H1 (cell line): ENCODE measurements around the gene TBX15. TPM values are rescaled to one million over a fixed set of nuclear protein-coding genes. Genes with fewer than 3 reads are reported as not detected.

Experiments used
- ATF3 ChIP-seq: IDR thresholded peaks from 2 replicates; pipeline ENCODE4 v1.6.1; 2011; ENCODE audit warnings: low read depth, mild to moderate bottlenecking, low read length; ENCODE audit not compliant: insufficient read depth
- CTCF ChIP-seq, 3 experiments: IDR thresholded peaks; 1 replicate in 2 of 3; 2 replicates in 1 of 3; pipeline versions ENCODE4 v1.5.1 to v1.6.1; 2011; ENCODE audit warnings: low read length in 3 of 3, mild to moderate bottlenecking in 3 of 3, inconsistent platforms in 2 of 3, low read depth in 1 of 3, moderate library complexity in 1 of 3; ENCODE audit not compliant: insufficient read depth in 1 of 3; ENCODE audit errors: control extremely low read depth in 1 of 3
- KDM1A ChIP-seq: fragments of 200-600, 300-600 bp; sonication (generic); IDR thresholded peaks from 2 replicates; pipeline ENCODE4 v1.7.1; 2016; ENCODE audit warnings: mild to moderate bottlenecking, low read length, borderline replicate concordance
- polyA plus RNA-seq, 7 experiments: library from polyadenylated mRNA; depleted of rRNA in 3 of 7; stranded (reverse) in 5 of 7; unstranded in 2 of 7; fragments of >200 nt in 5 of 7; fragments of 200-250 nt in 2 of 7; gene quantifications; 1 replicate in 5 of 7; 2 replicates in 1 of 7; 4 replicates in 1 of 7; pipeline versions ENCODE4 v1.2.1 to v1.2.3, GENCODE V29; 2011 to 2013; ENCODE audit warnings: missing spikeins in 2 of 7, mixed read lengths in 2 of 7
- total RNA-seq: library from RNA; stranded (reverse); fragmentation: NEBNext Ultra II Directional; extraction: Animal tissue kit (Norgen Biotek cat#: 25700); gene quantifications from 2 replicates; pipeline ENCODE4 v1.2.1, GENCODE V29; 2021

The TBX15 gene
- total and polyA plus RNA-seq, 2 of the 8 experiments (the other 6 are each of a cell fraction or from before 2014, with no cell fraction given), result 0.14 to 0.24 TPM

GRCh38 chr1:118984086-118984721 lies 3.9 kb downstream of the TBX15 start (continued):
- TF ChIP-seq ATF3 (no peak), CTCF (IDR thresholded peaks at IDR 0.05; ENCODE audit: control extremely low read depth in 1 of 3, insufficient read depth in 1 of 3, low read depth in 1 of 3, low read length in 3 of 3) (peak in 1 of 3 experiments; percentile 28; a peak in 1 of 4 replicates), KDM1A (peak; percentile 49; the same call in 1 of the 2 replicates)
